SU-DHL-6 (cell line): ENCODE results near the gene EPS8.
A peak's percentile ranks its signal among the peaks of the same experiment; 100 is the strongest.

Experiments
- H2AFZ ChIP-seq: fragments of 200-600 bp; sonication (generic); 2 replicates; pipeline ENCODE4 v1.6.1; 2014; ENCODE audit warnings: low read depth, mild to moderate bottlenecking, moderate library complexity, mixed read lengths, antibody characterized with exemption, low read length; ENCODE audit not compliant: severe bottlenecking
- H3F3A ChIP-seq: fragments of 200-600 bp; shearing (Covaris generic); 2 replicates; pipeline ENCODE4 v1.6.0; 2016; ENCODE audit warnings: antibody characterized with exemption, mild to moderate bottlenecking; ENCODE audit not compliant: insufficient read depth
- H3K27ac ChIP-seq: fragments of 200-600 bp; sonication (generic); 2 replicates; pipeline ENCODE4 v1.5.1; 2016; ENCODE audit warnings: low read depth, mild to moderate bottlenecking, low read length, moderate library complexity, mixed read lengths
- H3K27me3 ChIP-seq: fragments of 200-600 bp; sonication (generic), shearing (Covaris generic); 2 replicates; pipeline ENCODE4 v1.6.0; 2014; ENCODE audit warnings: mild to moderate bottlenecking, low read length
- H3K36me3 ChIP-seq: fragments of 200-600 bp; sonication (generic); 2 replicates; pipeline ENCODE4 v1.6.1; 2014; ENCODE audit warnings: mild to moderate bottlenecking, low read length, mixed read lengths
- H3K4me2 ChIP-seq: fragments of 300-600, 200-600 bp; shearing (Covaris generic), sonication (generic); 2 replicates; pipeline ENCODE4 v1.6.0; 2014; ENCODE audit warnings: low read length, low read depth, mild to moderate bottlenecking; ENCODE audit not compliant: poor library complexity, severe bottlenecking
- H3K4me3 ChIP-seq: fragments of 200-600 bp; sonication (generic); 2 replicates; pipeline ENCODE4 v1.5.1; 2014; ENCODE audit warnings: antibody characterized with exemption, low read length, mild to moderate bottlenecking, mixed read lengths; ENCODE audit not compliant: insufficient read depth, poor library complexity, severe bottlenecking
- H3K79me2 ChIP-seq: fragments of 200-600 bp; sonication (generic); 2 replicates; pipeline ENCODE4 v1.6.1; 2014; ENCODE audit warnings: mild to moderate bottlenecking, low read length, moderate library complexity; ENCODE audit not compliant: insufficient read depth
- H3K9ac ChIP-seq: fragments of 200-600 bp; sonication (generic); 2 replicates; pipeline ENCODE4 v1.7.0; 2014; ENCODE audit warnings: mild to moderate bottlenecking, low read length
- H3K9me2 ChIP-seq: fragments of 200-600 bp; sonication (generic); replicated peaks from 2 replicates; pipeline ENCODE4 v1.6.1; 2014; ENCODE audit warnings: low read length; ENCODE audit not compliant: insufficient read depth
- H3K9me3 ChIP-seq: fragments of 200-600 bp; sonication (generic); 2 replicates; pipeline ENCODE4 v1.6.1; 2014; ENCODE audit warnings: low read length, mixed read lengths; ENCODE audit not compliant: insufficient read depth
- H4K20me1 ChIP-seq: fragments of 200-600 bp; sonication (generic); 2 replicates; pipeline ENCODE4 v1.6.1; 2014; ENCODE audit warnings: low read depth, mild to moderate bottlenecking, antibody characterized with exemption, low read length, moderate library complexity, mixed read lengths
- CTCF ChIP-seq: fragments of 200-600 bp; sonication (generic); IDR thresholded peaks from one replicate; pipeline ENCODE4 v1.5.1; 2017; ENCODE audit warnings: antibody characterized with exemption, mild to moderate bottlenecking, low read length, moderate library complexity; ENCODE audit not compliant: insufficient read depth, poor library complexity, severe bottlenecking
- EZH2phosphoT487 ChIP-seq: fragments of 200-600 bp; sonication (generic), shearing (Covaris generic); conservative IDR thresholded peaks from 2 replicates; pipeline ENCODE4 v1.6.1; 2018; ENCODE audit warnings: mild to moderate bottlenecking, antibody characterized with exemption, low read length, moderate library complexity, mixed read lengths

The EPS8 gene

GRCh38 chr12:15591811-15592210 lies 197.4 kb downstream of the EPS8 start:
- H3K9ac ChIP-seq: no peak overlapping the region
- no peaks in the 10 kb centered on the region for H3K36me3 ChIP-seq
- no peak overlapping the region for H3K27ac ChIP-seq
- no peaks in the 10 kb centered on the region for H3K79me2 ChIP-seq
- no peaks in the 10 kb centered on the region for H3K27me3 ChIP-seq
- H3K4me3 ChIP-seq: no peak overlapping the region
- no peaks in the 10 kb centered on the region for H3F3A ChIP-seq
- no peaks in the 10 kb centered on the region for H4K20me1 ChIP-seq
- H3K4me2 ChIP-seq: no peak overlapping the region
- H2AFZ ChIP-seq: no peak overlapping the region
- H3K9me2 ChIP-seq: no peaks in the 10 kb centered on the region
- no peak for TF ChIP-seq EZH2phosphoT487
- TF ChIP-seq CTCF: no peak
- no peaks in the 10 kb centered on the region for H3K9me3 ChIP-seq

GRCh38 chr12:15590180-15590826 lies 198.9 kb downstream of the EPS8 start:
- H3K4me3 ChIP-seq: no peak overlapping the region
- H3K9ac ChIP-seq: no peak overlapping the region

GRCh38 chr12:15589328-15590032 lies 199.7 kb downstream of the EPS8 start:
- Histone ChIP-seq H3K4me2 (no peak overlapping the region), H3K36me3 (no peaks in the 10 kb centered on the region), H3K9ac (no peak overlapping the region), H3F3A (no peaks in the 10 kb centered on the region), H3K79me2 (no peaks in the 10 kb centered on the region), H4K20me1 (no peaks in the 10 kb centered on the region), H3K9me3 (no peaks in the 10 kb centered on the region), H3K27me3 (no peaks in the 10 kb centered on the region), H3K9me2 (no peaks in the 10 kb centered on the region), H3K27ac (no peak overlapping the region), H3K4me3 (no peak overlapping the region), H2AFZ (no peak overlapping the region)
- TF ChIP-seq CTCF (no peak), EZH2phosphoT487 (no peak)

More at GRCh38 chr12:15590180-15590826, 198.9 kb downstream of the EPS8 start:
- Histone ChIP-seq H3F3A (no peaks in the 10 kb centered on the region), H3K9me2 (no peaks in the 10 kb centered on the region), H3K27ac (no peak overlapping the region), H4K20me1 (no peaks in the 10 kb centered on the region), H3K4me2 (no peak overlapping the region), H3K9me3 (no peaks in the 10 kb centered on the region), H3K27me3 (no peaks in the 10 kb centered on the region), H2AFZ (peak overlapping the region; percentile 83), H3K36me3 (no peaks in the 10 kb centered on the region), H3K79me2 (no peaks in the 10 kb centered on the region)
- TF ChIP-seq EZH2phosphoT487 (no peak), CTCF (peak; percentile 69)
